ENCODE results near the gene TXNDC2. TPM values are rescaled to one million over a fixed set of nuclear protein-coding genes. Genes with fewer than 3 reads are reported as not detected.

Gene TXNDC2
- total RNA-seq, 1 donor from 2014 or later = 0.07 TPM

DNA sequence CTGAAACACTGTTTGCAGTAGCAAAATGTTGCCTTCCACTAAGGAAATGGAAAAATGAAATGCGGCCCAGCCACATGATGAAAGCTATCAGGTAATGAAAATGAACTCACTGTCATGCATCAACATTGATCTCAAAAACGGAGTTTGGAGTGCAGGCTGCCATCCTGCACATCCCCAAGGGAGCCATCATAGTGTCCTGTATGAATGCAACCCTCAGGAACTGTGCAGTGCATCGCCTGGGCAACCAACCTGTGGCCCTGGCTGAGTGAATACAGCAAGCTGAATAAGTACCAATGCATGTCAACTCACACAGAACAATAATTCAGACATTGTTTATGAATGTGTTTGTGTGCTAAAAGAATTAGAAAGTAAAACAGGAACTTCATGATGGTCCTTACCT lies 23.1 kb upstream of the TXNDC2 start:
- H3K4me3 ChIP-seq (ENCODE audit: insufficient read depth, low read depth, low read length) = no peak overlapping the region
- H3K4me1 Mint-ChIP-seq (ENCODE audit: low read depth, unreplicated experiment) = peaks cover 3% of the 10 kb centered on the region
- no peaks in the 10 kb centered on the region for H4K20me1 ChIP-seq (ENCODE audit: insufficient read depth, low read length)
- peaks cover 12% of the 10 kb centered on the region for H3K36me3 ChIP-seq (ENCODE audit: insufficient read depth, low read length)
- no peak for FAIRE-seq
- no peaks in the 10 kb centered on the region for H3K27me3 ChIP-seq (ENCODE audit: insufficient read depth, low read length)
- no peak for TF ChIP-seq EZH2 (IDR thresholded peaks at IDR 0.05; ENCODE audit: insufficient read depth, low read length)
- TF ChIP-seq, protein P1, sequence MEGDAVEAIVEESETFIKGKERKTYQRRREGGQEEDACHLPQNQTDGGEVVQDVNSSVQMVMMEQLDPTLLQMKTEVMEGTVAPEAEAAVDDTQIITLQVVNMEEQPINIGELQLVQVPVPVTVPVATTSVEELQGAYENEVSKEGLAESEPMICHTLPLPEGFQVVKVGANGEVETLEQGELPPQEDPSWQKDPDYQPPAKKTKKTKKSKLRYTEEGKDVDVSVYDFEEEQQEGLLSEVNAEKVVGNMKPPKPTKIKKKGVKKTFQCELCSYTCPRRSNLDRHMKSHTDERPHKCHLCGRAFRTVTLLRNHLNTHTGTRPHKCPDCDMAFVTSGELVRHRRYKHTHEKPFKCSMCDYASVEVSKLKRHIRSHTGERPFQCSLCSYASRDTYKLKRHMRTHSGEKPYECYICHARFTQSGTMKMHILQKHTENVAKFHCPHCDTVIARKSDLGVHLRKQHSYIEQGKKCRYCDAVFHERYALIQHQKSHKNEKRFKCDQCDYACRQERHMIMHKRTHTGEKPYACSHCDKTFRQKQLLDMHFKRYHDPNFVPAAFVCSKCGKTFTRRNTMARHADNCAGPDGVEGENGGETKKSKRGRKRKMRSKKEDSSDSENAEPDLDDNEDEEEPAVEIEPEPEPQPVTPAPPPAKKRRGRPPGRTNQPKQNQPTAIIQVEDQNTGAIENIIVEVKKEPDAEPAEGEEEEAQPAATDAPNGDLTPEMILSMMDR (IDR thresholded peaks at IDR 0.05; ENCODE audit: insufficient read depth, low read depth, low read length) = no peak
- no peaks in the 10 kb centered on the region for H3K79me2 ChIP-seq (ENCODE audit: insufficient read depth, low read length)
- H2AFZ ChIP-seq (ENCODE audit: low read depth, low read length) = no peak overlapping the region
- no peak overlapping the region for H3K4me2 ChIP-seq (ENCODE audit: low read length)
- no peak overlapping the region for H3K4me3 Mint-ChIP-seq (ENCODE audit: unreplicated experiment)
- no peaks in the 10 kb centered on the region for H3K4me1 ChIP-seq (ENCODE audit: insufficient read depth, low read length)
- H3K27ac Mint-ChIP-seq (ENCODE audit: unreplicated experiment) = no peak overlapping the region
- no peaks in the 10 kb centered on the region for H3K27me3 Mint-ChIP-seq (ENCODE audit: low read depth, unreplicated experiment)
- peaks cover 12% of the 10 kb centered on the region for H3K9me3 Mint-ChIP-seq (ENCODE audit: unreplicated experiment)
- H3K9ac ChIP-seq (ENCODE audit: low read length) = no peak overlapping the region
- H3K36me3 Mint-ChIP-seq (ENCODE audit: low read depth, unreplicated experiment) = peaks cover 33% of the 10 kb centered on the region
- no peak overlapping the region for H3K27ac ChIP-seq (ENCODE audit: low read depth, low read length)
- H3K9me3 ChIP-seq (ENCODE audit: insufficient read depth, low read depth, low read length) = peaks cover 12% of the 10 kb centered on the region
- DNase-seq (ENCODE audit: low read depth) = no peak

DNA sequence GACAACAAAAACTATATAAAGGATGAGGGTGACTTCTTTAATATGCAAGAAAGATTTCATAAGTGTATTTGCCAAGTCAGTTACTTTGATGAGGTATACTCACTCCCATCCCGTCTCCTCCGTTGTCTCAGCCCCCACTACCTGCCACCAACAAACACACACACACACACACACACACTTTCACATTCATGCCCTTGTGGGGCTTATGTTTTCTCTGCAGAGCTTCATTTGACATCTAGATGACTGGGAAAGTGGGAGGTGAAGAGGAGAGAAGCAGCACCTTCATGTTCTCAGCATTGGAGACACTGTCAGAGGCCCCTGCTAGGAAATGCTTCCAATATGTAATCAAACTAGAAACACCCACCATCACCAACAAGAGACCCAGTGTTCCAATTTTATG lies 22.5 kb upstream of the TXNDC2 start:
- no peaks in the 10 kb centered on the region for H4K20me1 ChIP-seq (ENCODE audit: insufficient read depth, low read length)
- FAIRE-seq (no peak), DNase-seq (ENCODE audit: low read depth) (no peak)
- H3K27me3 Mint-ChIP-seq (ENCODE audit: low read depth, unreplicated experiment) = no peaks in the 10 kb centered on the region
- H2AFZ ChIP-seq (ENCODE audit: low read depth, low read length) = no peak overlapping the region
- H3K27ac ChIP-seq (ENCODE audit: low read depth, low read length) = no peak overlapping the region
- no peak overlapping the region for H3K27ac Mint-ChIP-seq (ENCODE audit: unreplicated experiment)
- peaks cover 4% of the 10 kb centered on the region for H3K4me1 Mint-ChIP-seq (ENCODE audit: low read depth, unreplicated experiment)
- H3K27me3 ChIP-seq (ENCODE audit: insufficient read depth, low read length) = no peaks in the 10 kb centered on the region
- H3K9me3 Mint-ChIP-seq (ENCODE audit: unreplicated experiment) = peaks cover 12% of the 10 kb centered on the region
- H3K4me3 ChIP-seq (ENCODE audit: insufficient read depth, low read depth, low read length) = no peak overlapping the region
- H3K9ac ChIP-seq (ENCODE audit: low read length) = no peak overlapping the region
- H3K4me3 Mint-ChIP-seq (ENCODE audit: unreplicated experiment) = no peak overlapping the region
- H3K4me2 ChIP-seq (ENCODE audit: low read length) = no peak overlapping the region
- H3K36me3 Mint-ChIP-seq (ENCODE audit: low read depth, unreplicated experiment) = peaks cover 33% of the 10 kb centered on the region
- H3K36me3 ChIP-seq (ENCODE audit: insufficient read depth, low read length) = peaks cover 12% of the 10 kb centered on the region
- peaks cover 12% of the 10 kb centered on the region for H3K9me3 ChIP-seq (ENCODE audit: insufficient read depth, low read depth, low read length)
- H3K4me1 ChIP-seq (ENCODE audit: insufficient read depth, low read length) = no peaks in the 10 kb centered on the region
- TF ChIP-seq, protein P1 (IDR thresholded peaks at IDR 0.05; ENCODE audit: insufficient read depth, low read depth, low read length) = no peak
- TF ChIP-seq EZH2 (IDR thresholded peaks at IDR 0.05; ENCODE audit: insufficient read depth, low read length) = no peak
- H3K79me2 ChIP-seq (ENCODE audit: insufficient read depth, low read length) = no peaks in the 10 kb centered on the region

DNA sequence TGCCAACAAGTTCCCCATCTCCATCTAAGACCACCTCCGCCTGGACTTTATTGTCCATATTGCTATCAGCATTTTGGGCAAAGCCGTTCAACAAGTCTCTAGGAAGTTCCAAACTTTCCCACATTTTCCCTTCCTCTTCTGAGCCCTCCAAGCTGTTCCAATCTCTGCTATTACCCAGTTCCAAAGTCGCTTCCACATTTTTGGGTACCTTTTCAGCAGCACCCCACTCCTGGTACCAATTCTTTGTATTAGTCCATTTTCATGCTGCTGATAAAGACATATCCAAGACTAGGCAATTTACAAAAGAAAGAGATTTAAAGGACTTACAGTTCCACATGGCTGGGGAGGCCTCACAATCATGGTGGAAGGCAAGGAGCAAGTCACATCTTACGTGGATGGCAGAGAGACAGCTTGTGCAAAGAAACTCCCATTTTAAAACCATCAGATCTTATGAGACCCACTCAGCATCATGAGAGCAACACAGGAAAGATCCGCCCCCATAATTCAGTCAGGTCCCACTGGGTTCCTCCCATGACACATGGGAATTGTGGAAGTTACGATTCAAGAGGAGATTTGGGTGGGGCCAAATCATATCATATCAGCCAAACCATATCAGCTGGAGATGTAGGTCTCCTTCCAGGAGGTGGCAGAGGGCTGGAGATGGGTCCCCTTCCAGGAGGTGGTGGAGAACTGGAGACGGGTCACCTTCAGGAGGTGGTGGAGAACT lies 19.8 kb upstream of the TXNDC2 start:
- no peak for TF ChIP-seq EZH2 (IDR thresholded peaks at IDR 0.05; ENCODE audit: insufficient read depth, low read length)
- TF ChIP-seq, protein P1 (IDR thresholded peaks at IDR 0.05; ENCODE audit: insufficient read depth, low read depth, low read length) = no peak
- H3K36me3 Mint-ChIP-seq (ENCODE audit: low read depth, unreplicated experiment) = peaks cover 25% of the 10 kb centered on the region
- H3K27ac Mint-ChIP-seq (ENCODE audit: unreplicated experiment) = no peak overlapping the region
- Histone ChIP-seq H3K9me3 (ENCODE audit: insufficient read depth, low read depth, low read length) (peaks cover 12% of the 10 kb centered on the region), H3K79me2 (ENCODE audit: insufficient read depth, low read length) (no peaks in the 10 kb centered on the region), H3K36me3 (ENCODE audit: insufficient read depth, low read length) (peaks cover 8% of the 10 kb centered on the region), H4K20me1 (ENCODE audit: insufficient read depth, low read length) (no peaks in the 10 kb centered on the region), H3K27ac (ENCODE audit: low read depth, low read length) (no peak overlapping the region), H3K9ac (ENCODE audit: low read length) (no peak overlapping the region), H2AFZ (ENCODE audit: low read depth, low read length) (no peak overlapping the region), H3K4me3 (ENCODE audit: insufficient read depth, low read depth, low read length) (no peak overlapping the region), H3K4me2 (ENCODE audit: low read length) (no peak overlapping the region), H3K27me3 (ENCODE audit: insufficient read depth, low read length) (no peaks in the 10 kb centered on the region), H3K4me1 (ENCODE audit: insufficient read depth, low read length) (peaks cover 24% of the 10 kb centered on the region)
- FAIRE-seq (no peak), DNase-seq (ENCODE audit: low read depth) (no peak)
- H3K27me3 Mint-ChIP-seq (ENCODE audit: low read depth, unreplicated experiment) = no peaks in the 10 kb centered on the region
- H3K9me3 Mint-ChIP-seq (ENCODE audit: unreplicated experiment) = peaks cover 13% of the 10 kb centered on the region
- H3K4me3 Mint-ChIP-seq (ENCODE audit: unreplicated experiment) = no peak overlapping the region
- H3K4me1 Mint-ChIP-seq (ENCODE audit: low read depth, unreplicated experiment) = peaks cover 26% of the 10 kb centered on the region

Data from astrocyte (in vitro differentiated cells and primary cell).